ENCODE data around the gene ATP6V0A4. TPM values are rescaled to one million over a fixed set of nuclear protein-coding genes. Genes with fewer than 3 reads are reported as not detected.

ATP6V0A4 gene
- total RNA-seq, 1 donor, result under 0.01 TPM

DNA sequence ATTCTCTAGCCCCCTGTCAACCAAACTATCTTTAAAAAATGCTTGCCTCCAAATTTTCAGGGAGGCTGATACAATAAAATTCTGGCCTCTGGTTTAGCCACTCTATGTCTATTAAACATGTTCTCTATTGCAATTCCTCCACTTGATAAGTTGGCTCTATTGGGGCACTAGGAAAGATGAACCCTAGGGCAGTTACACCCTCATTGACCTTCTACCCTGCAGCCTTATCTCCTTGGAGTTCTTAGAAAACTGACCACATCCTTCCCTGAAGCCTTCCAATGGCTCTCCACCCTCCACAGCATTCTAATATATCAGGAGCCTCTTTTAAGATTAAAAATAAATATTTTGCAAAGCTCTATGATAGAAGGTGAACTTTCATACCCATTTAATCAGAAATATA, 127.4 kb downstream of the ATP6V0A4 start:
- no peak overlapping the region for H3K4me3 ChIP-seq (ENCODE audit: low read depth, low read length)
- TF ChIP-seq, protein P1, sequence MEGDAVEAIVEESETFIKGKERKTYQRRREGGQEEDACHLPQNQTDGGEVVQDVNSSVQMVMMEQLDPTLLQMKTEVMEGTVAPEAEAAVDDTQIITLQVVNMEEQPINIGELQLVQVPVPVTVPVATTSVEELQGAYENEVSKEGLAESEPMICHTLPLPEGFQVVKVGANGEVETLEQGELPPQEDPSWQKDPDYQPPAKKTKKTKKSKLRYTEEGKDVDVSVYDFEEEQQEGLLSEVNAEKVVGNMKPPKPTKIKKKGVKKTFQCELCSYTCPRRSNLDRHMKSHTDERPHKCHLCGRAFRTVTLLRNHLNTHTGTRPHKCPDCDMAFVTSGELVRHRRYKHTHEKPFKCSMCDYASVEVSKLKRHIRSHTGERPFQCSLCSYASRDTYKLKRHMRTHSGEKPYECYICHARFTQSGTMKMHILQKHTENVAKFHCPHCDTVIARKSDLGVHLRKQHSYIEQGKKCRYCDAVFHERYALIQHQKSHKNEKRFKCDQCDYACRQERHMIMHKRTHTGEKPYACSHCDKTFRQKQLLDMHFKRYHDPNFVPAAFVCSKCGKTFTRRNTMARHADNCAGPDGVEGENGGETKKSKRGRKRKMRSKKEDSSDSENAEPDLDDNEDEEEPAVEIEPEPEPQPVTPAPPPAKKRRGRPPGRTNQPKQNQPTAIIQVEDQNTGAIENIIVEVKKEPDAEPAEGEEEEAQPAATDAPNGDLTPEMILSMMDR (IDR thresholded peaks at IDR 0.05; ENCODE audit: insufficient read depth, low read depth, low read length), result no peak
- no peak for DNase-seq (ENCODE audit: low read depth)

DNA sequence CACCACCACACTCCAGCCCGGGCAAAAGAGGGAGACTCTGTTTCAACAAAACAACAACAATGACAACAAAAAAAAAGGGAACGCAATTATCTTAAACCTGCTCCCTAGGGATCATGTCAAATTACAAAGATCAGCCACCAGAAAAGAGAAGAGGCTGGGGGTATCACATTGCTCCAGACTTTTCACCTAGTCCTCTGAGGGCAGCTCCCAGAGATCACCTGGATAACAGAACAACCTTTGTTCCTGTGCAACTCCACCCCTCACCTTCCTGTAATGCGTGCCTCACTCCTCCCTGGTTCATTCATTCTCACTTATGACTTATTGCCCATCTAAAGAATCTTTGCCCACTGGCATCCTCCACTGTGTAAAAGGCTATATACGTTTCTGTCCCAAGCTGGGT, 128.6 kb downstream of the ATP6V0A4 start:
- TF ChIP-seq, protein P1 (IDR thresholded peaks at IDR 0.05; ENCODE audit: insufficient read depth, low read depth, low read length), result no peak
- H3K4me3 ChIP-seq (ENCODE audit: low read depth, low read length), result no peak overlapping the region
- no peak for DNase-seq (ENCODE audit: low read depth)

DNA sequence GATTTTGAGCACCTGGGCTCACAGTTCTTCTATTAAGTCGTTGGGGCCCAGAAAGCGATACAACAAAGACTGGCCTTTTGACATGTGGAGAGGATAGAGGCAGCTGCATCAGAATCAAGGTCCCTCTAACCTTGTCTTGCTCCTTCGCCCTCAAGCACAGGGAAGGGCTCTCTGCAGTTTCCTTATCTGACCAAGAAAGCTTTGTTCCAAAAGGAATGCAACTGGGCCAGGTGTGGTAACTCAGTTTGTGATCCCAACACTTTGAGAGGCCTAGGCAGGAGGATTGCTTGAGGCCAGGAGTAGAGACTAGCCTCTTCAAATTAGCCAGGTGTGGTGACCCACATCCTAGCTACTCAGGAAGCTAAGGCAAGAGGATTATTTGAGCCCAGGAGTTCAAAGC, 129.1 kb downstream of the ATP6V0A4 start:
- no peak for DNase-seq (ENCODE audit: low read depth)
- no peak overlapping the region for H3K4me3 ChIP-seq (ENCODE audit: low read depth, low read length)
- TF ChIP-seq, protein P1 (IDR thresholded peaks at IDR 0.05; ENCODE audit: insufficient read depth, low read depth, low read length), result no peak

DNA sequence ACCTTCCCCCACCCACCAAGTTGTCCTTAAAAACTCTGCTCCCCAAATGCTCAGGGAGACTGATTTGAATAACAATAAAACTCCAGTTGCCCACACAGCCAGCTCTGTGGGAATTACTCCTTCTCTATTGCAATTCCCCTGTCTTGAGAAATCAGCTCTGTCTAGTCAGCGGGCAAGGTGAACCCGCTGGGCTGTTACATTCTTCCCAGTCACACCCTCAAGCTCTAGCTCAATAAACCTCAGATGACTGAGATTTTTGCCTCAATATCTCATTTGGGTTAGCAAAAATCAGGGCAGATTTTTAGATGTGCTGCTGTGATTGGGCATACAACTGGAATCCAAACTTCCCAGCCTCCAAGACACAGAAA, 129.8 kb downstream of the ATP6V0A4 start:
- TF ChIP-seq, protein P1 (IDR thresholded peaks at IDR 0.05; ENCODE audit: insufficient read depth, low read depth, low read length), result no peak
- H3K4me3 ChIP-seq (ENCODE audit: low read depth, low read length), result no peak overlapping the region
- no peak for DNase-seq (ENCODE audit: low read depth)

DNA sequence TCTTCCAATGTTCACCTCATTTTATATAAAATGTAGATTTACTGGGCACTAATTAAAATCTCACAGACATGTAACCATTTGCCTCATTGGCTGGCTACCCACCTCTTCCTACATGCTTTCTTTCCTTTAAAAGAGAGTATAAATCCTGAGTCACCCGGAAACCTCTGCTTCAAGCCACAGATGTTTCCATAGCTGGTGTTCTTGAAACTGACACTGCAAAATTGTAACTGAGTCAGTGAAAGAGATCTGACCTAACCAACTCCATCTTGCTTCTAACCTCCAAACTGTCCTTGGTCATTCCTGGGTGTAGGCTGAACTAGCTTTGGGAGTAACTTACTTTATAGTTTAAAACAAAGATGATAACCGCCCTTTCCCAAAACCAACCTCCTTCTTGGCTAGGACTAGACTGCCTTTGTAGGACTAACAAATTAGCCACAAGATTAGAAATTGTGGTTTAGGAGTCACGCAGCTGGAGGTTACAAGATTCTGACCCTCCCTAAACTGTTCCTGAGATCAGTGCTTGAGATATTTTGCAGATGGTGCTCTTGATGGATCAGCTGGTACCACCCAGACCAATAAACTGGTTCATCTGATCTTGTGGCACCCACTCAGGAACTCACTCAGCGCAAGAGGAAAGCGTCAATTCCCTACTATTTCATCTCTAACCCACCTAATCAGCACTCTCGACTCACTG, 130.3 kb downstream of the ATP6V0A4 start:
- TF ChIP-seq, protein P1 (IDR thresholded peaks at IDR 0.05; ENCODE audit: insufficient read depth, low read depth, low read length), result no peak

DNA sequence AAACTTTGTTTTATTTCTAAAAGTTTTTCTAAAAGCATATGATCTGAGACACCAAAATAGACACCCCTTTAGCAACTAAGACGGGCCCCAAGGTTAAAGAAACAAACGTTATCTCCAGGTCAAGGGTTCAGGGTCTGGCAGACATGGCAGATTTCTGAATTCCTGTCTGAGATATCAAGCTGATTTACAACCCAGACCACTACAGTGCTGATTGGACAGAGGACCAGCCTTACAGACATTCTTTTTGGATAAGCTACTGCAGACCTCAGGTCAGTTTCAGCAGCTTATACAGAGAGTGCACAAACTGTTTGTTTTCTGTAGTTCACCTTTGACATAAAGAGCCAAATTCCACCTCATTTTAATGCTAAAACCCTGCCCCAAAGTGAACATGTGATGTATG, 131.6 kb downstream of the ATP6V0A4 start:
- TF ChIP-seq, protein P1 (IDR thresholded peaks at IDR 0.05; ENCODE audit: insufficient read depth, low read depth, low read length), result no peak
- H3K4me3 ChIP-seq (ENCODE audit: low read depth, low read length), result no peak overlapping the region
- peak; percentile 36 for DNase-seq (ENCODE audit: low read depth)

More for the DNA sequence above, 130.3 kb downstream of the ATP6V0A4 start:
- peak; percentile 37 for DNase-seq (ENCODE audit: low read depth)
- no peak overlapping the region for H3K4me3 ChIP-seq (ENCODE audit: low read depth, low read length)

DNA sequence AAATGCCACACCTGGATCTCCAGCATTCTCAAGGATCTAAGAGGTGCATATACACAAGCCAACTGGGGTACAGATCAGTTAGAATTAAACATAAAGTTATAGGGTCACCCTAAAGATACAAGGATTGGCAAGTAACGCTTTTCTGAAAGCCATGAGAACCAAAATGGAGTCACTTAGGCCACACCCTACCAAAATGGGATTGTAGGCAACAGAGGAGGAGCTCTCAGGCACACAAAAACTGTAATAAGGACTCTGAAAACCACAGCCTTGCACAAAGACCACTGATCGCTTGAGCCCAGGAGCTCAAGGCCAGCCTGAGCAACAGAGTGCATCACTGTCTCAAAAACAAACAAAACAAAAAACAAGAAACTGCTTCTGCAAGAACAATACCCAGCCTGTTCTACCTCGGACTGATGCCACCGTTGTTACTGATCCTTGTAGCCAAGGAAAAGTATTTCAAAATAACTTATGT, 132.3 kb downstream of the ATP6V0A4 start:
- TF ChIP-seq, protein P1 (IDR thresholded peaks at IDR 0.05; ENCODE audit: insufficient read depth, low read depth, low read length), result no peak
- H3K4me3 ChIP-seq (ENCODE audit: low read depth, low read length), result no peak overlapping the region
- DNase-seq (ENCODE audit: low read depth), result no peak
